Suprapubic skin (tissue), 4 donors: ENCODE measurements around the gene CLCNKA. TPM values are rescaled to one million over a fixed set of nuclear protein-coding genes. Genes with fewer than 3 reads are reported as not detected.

Experiments
- DNase-seq, 2 donors: peaks; one replicate each; pipeline ENCODE4 v3.0.0-alpha.2; 2019; ENCODE audit warnings: low spot score in 2 of 2
- H3K27ac ChIP-seq: fragments of 200-600 bp; sonication (generic); one replicate; pipeline ENCODE4 v1.5.1; 2019
- H3K27me3 ChIP-seq: fragments of 200-600 bp; sonication (generic); one replicate; pipeline ENCODE4 v1.5.1; 2019
- H3K36me3 ChIP-seq: fragments of 200-600 bp; sonication (generic); one replicate; pipeline ENCODE4 v1.5.1; 2019
- H3K4me1 ChIP-seq: fragments of 200-600 bp; sonication (generic); one replicate; pipeline ENCODE4 v1.5.1; 2019
- H3K4me3 ChIP-seq: fragments of 200-600 bp; sonication (generic); one replicate; pipeline ENCODE4 v1.5.1; 2019; ENCODE audit warnings: mild to moderate bottlenecking
- H3K9me3 ChIP-seq: fragments of 200-600 bp; sonication (generic); one replicate; pipeline ENCODE4 v1.5.1; 2019
- EP300 ChIP-seq: sonication (generic); formaldehyde crosslinking; IDR thresholded peaks from one replicate; pipeline ENCODE4 v1.6.1; 2017; ENCODE audit warnings: antibody characterized with exemption
- POLR2A ChIP-seq, 2 donors: fragments of 450-650 bp; IDR thresholded peaks; one replicate each; pipeline ENCODE4 v1.6.1; 2017; ENCODE audit warnings: antibody characterized with exemption in 2 of 2, mild to moderate bottlenecking in 2 of 2, moderate library complexity in 2 of 2
- POLR2AphosphoS5 ChIP-seq, 3 donors: sonication (generic); formaldehyde crosslinking; IDR thresholded peaks; one replicate each; pipeline ENCODE4 v1.6.1; 2017; ENCODE audit warnings: antibody characterized with exemption in 3 of 3
- WGBS: methylation state at CpG from one replicate; pipeline ENCODE4 v1.1.5; 2018; 5-methylcytosine and 5-hydroxymethylcytosine counted together
- total RNA-seq, 4 donors: library from RNA; depleted of rRNA; stranded (reverse); fragments of >200 nt; gene quantifications; one replicate each; pipeline ENCODE4 v1.1.0, GENCODE V29; 2016
- TF ChIP-seq, protein P1 (sequence below), 2 donors: fragments of 200-600 bp in 1 of 2; fragments of 450-650 bp in 1 of 2; sonication (generic) in 1 of 2; IDR thresholded peaks; one replicate each; pipeline ENCODE4 v1.5.1; 2016 to 2019; ENCODE audit warnings: antibody characterized with exemption in 2 of 2, mild to moderate bottlenecking in 1 of 2, moderate library complexity in 1 of 2

CLCNKA gene
- total RNA-seq, 4 donors from 2014 or later = 0.23 to 1.9 (median 0.51) TPM; not detected in 1

DNA sequence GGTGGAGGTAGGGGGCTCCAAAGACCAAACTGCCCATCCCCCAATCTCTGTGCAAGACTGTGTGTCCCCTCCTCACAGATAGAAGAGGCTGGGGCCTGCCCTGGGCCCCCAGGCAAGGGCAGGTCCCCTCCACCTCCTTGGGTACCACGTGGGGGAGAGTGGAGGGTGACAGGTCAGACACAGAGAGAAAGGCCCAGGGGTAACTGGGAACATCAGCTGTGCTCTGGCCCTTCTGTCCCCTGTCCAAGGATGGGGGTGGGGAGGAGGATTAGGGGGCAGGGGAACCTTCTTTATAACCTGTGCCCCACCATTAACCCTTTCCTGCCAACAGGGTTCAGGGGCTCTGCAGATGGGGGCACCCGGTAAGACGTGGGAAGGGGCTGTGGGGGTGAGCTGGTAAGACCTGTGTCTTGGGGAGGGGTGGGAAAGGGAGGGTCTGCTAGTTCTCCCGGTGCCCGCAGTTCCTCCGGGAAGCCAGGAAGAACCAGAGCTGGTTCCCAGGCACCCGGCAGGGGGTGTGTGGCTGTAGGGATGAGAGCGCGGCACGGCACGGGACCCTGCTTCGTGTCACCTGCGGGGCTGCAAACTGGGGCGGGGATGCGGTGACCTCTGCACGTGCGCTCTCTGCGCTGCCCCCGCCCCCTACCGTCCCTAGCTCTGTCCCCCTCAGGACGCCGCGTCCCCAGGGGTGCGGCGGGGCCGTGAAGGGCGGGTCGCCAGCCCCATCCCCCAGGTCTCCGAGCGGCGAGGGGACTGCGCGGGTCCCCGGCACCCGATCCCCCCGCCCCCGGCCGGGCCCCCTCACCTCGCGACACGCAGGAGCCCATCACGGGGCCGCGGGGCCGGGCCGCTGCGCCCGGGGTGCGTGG lies 51.0 kb downstream of the CLCNKA start:
- TF ChIP-seq POLR2A (IDR thresholded peaks at IDR 0.05) (no peak), POLR2AphosphoS5 (IDR thresholded peaks at IDR 0.05) (no peak), EP300 (no peak)
- TF ChIP-seq, protein P1, sequence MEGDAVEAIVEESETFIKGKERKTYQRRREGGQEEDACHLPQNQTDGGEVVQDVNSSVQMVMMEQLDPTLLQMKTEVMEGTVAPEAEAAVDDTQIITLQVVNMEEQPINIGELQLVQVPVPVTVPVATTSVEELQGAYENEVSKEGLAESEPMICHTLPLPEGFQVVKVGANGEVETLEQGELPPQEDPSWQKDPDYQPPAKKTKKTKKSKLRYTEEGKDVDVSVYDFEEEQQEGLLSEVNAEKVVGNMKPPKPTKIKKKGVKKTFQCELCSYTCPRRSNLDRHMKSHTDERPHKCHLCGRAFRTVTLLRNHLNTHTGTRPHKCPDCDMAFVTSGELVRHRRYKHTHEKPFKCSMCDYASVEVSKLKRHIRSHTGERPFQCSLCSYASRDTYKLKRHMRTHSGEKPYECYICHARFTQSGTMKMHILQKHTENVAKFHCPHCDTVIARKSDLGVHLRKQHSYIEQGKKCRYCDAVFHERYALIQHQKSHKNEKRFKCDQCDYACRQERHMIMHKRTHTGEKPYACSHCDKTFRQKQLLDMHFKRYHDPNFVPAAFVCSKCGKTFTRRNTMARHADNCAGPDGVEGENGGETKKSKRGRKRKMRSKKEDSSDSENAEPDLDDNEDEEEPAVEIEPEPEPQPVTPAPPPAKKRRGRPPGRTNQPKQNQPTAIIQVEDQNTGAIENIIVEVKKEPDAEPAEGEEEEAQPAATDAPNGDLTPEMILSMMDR (IDR thresholded peaks at IDR 0.05) = no peak
- DNase-seq = no peak
- Histone ChIP-seq H3K9me3 (no peaks in the 10 kb centered on the region), H3K4me1 (peaks cover 60% of the 10 kb centered on the region), H3K27me3 (peaks cover 5% of the 10 kb centered on the region), H3K4me3 (peak overlapping the region; percentile 63), H3K27ac (no peak overlapping the region), H3K36me3 (no peaks in the 10 kb centered on the region)
- 16% methylated on average over 4 of the region's 49 CpGs for WGBS

DNA sequence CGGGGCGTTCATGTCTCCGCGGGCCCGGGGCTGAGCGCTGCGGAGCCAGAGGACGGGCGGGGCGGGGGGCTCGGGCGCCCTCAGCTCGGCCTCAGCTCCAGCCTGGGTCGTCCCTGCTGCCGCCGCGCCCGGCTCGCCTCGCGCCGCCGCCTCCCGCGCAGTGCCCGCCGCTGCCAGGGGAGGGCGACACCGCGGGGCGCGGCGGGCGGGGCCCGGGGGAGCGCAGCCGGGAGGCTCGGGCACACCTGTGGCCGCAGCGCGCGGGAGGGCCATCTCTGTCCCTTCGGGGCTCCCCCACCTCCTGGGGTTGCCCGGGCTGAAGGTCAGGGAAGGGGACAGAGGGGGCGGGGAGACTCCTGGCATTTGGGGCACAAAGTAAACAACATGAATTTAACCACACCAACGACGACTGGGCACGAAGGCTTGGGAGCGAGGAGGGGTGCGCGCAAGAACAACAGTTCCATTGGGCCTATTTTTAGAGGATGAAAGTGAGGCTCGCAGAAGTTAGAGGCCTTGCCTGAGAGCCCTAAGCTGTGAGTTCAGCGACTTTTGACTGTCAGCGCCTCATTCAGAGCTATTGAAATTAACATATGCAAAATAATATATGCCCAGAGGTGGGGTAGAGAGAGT lies 51.8 kb downstream of the CLCNKA start, which contains the start of gene FAM131C:
TSS of gene FAM131C (minus strand) at position 162 of the 630 bp plus-strand sequence. CDS start 209 bp downstream, outside the sequence.
- Histone ChIP-seq H3K9me3 (no peaks in the 10 kb centered on the region), H3K4me1 (peaks cover 53% of the 10 kb centered on the region), H3K36me3 (no peaks in the 10 kb centered on the region), H3K27me3 (peaks cover 5% of the 10 kb centered on the region), H3K4me3 (peak within 1 kb of the TSS; percentile 63), H3K27ac (no peak within 1 kb of the TSS)
- WGBS = 8% methylated on average over 10 of the region's 54 CpGs
- DNase-seq = no peak
- TF ChIP-seq EP300 (no peak), POLR2A (IDR thresholded peaks at IDR 0.05) (no peak), POLR2AphosphoS5 (IDR thresholded peaks at IDR 0.05) (no peak)
- TF ChIP-seq, protein P1 (IDR thresholded peaks at IDR 0.05) = peak; percentile 42 to 59

DNA sequence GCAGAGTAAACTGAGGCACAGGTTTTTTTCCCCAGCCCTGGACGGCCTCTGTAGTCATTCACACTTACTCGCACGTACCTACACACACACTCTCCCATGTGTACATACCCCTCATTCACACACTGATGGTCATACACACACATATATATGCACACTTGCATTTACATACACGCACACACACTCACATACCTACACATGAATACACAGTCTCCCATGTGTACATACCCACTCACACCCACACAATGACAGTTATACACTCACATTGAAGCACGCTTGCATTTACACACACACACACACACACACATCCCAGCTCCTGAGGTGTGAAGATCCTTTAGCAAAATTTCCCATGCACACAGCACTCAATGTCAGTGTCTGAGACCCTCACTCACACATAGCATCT lies 52.4 kb downstream of the CLCNKA start:
- no peak overlapping the region for H3K27ac ChIP-seq
- no peak for TF ChIP-seq POLR2A (IDR thresholded peaks at IDR 0.05)
- H3K4me1 ChIP-seq = peaks cover 57% of the 10 kb centered on the region
- H3K27me3 ChIP-seq = peaks cover 5% of the 10 kb centered on the region
- H3K9me3 ChIP-seq = no peaks in the 10 kb centered on the region
- 70% methylated on average over 5 of the region's 5 CpGs for whole genome bisulfite sequencing
- H3K4me3 ChIP-seq = no peak overlapping the region
- no peaks in the 10 kb centered on the region for H3K36me3 ChIP-seq
- no peak for DNase-seq

DNA sequence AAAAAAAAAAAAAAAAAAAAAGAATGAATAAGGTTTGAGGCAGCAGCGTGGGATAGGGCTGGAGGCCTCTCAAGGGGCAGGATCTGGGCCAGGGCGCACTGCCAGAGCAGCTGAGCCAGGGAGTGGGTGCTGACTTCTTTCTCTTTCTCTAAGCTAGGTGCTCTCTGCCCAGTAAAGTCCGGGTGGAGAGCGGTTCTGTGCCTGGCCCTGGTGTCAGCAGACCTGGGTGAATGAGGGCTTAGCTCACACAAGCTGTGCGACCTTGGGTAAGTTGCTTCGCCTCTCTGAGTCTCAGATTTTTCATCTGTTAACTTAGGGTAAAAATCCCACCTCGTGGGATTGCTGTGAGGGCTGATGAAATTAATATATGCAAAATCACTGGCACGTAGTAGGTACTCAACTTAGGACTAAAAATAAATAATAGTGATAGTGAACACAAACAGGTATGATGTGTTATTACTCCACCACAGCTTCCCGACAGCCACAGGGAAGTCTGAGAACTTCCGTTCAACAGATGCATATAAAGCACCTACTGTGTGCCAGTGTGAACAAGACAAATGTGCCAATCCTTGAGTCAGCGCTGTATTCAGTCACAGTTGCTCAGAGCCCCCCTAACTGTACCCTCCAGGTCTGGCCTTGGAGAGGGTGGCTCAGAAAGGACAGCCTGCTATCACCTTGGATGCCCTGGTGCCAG lies 53.6 kb downstream of the CLCNKA start:
- TF ChIP-seq, protein P1 (IDR thresholded peaks at IDR 0.05) = no peak
- no peak for TF ChIP-seq EP300
- Histone ChIP-seq H3K27ac (no peak overlapping the region), H3K9me3 (no peaks in the 10 kb centered on the region), H3K4me3 (no peak overlapping the region), H3K4me1 (peaks cover 62% of the 10 kb centered on the region), H3K36me3 (no peaks in the 10 kb centered on the region), H3K27me3 (peaks cover 5% of the 10 kb centered on the region)
- no peak for DNase-seq
- whole genome bisulfite sequencing = 55% methylated on average over 11 of the region's 11 CpGs

DNA sequence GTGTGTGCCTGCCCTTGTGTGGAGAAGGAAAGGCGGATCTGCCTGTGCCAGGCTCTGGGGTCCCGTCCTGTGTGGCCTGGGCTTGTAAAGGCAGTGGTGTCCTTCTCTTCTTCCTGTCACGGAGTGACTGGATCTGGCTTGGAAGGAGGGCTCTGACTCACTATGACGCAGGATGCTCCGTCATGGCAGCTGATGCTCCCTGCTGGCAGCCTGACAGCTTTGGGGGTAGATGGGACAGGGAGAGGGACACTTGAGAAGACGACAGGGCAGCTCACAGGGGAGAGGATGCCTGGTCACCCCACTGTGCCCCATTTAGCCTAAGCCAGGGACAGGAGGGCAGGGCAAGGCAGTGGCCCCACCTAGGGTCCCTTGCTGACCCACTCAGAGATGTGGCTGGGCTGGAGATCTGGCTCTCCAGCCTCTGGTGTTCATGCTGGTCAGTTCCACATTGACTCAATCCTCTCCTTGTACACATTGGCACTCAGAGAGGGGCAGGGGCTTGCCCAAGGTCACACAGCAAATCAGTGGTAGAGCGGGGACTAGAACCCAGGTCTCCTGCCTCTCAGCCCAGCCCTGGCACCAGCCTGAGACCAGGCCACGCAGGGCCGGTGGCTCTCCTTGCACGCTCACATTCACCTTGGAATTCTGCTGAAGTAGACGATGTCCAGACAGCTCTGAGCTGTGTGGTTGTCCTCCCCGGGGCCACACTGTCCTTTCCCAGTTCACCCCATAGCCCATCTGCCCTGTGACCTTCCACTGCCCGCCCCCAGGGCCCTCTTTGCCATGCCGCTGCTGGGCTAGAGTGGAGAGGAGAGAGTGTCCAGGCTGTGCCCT lies 54.4 kb downstream of the CLCNKA start:
- TF ChIP-seq, protein P1 (IDR thresholded peaks at IDR 0.05) = no peak
- TF ChIP-seq EP300 = no peak
- no peak for TF ChIP-seq POLR2A (IDR thresholded peaks at IDR 0.05)
- TF ChIP-seq POLR2AphosphoS5 (IDR thresholded peaks at IDR 0.05) = no peak
- DNase-seq = no peak
- peaks cover 5% of the 10 kb centered on the region for H3K27me3 ChIP-seq
- no peaks in the 10 kb centered on the region for H3K36me3 ChIP-seq
- no peak overlapping the region for H3K4me3 ChIP-seq
- no peaks in the 10 kb centered on the region for H3K9me3 ChIP-seq
- WGBS = 57% methylated on average over 6 of the region's 14 CpGs
- peaks cover 62% of the 10 kb centered on the region for H3K4me1 ChIP-seq
- H3K27ac ChIP-seq = no peak overlapping the region
